Neural progenitor cell (in vitro differentiated cells): ENCODE data around the gene WDR48. TPM values are rescaled to one million over a fixed set of nuclear protein-coding genes. Genes with fewer than 3 reads are reported as not detected.

Source experiments
- DNase-seq: peaks from one replicate; pipeline ENCODE4 v3.0.0-alpha.2; 2016; ENCODE audit warnings: low spot score
- H2AFZ ChIP-seq: fragments of 200-600 bp; sonication (generic); replicated peaks from 2 replicates; pipeline ENCODE4 v1.6.1; 2016; ENCODE audit warnings: antibody characterized with exemption
- H3F3A ChIP-seq: fragments of 200-600 bp; sonication (generic); 2 replicates; pipeline ENCODE4 v1.6.1; 2016; ENCODE audit warnings: antibody characterized with exemption, low read depth
- H3K27ac ChIP-seq: fragments of 200-600 bp; sonication (generic); 2 replicates; pipeline ENCODE4 v1.5.1; 2016; ENCODE audit warnings: mild to moderate bottlenecking
- H3K27me3 ChIP-seq: fragments of 200-600 bp; sonication (generic); 2 replicates; pipeline ENCODE4 v1.6.1; 2016; ENCODE audit warnings: mild to moderate bottlenecking, moderate library complexity
- H3K36me3 ChIP-seq: fragments of 200-600 bp; sonication (generic); 2 replicates; pipeline ENCODE4 v1.5.1; 2016
- H3K4me1 ChIP-seq: fragments of 200-600 bp; sonication (generic); 2 replicates; pipeline ENCODE4 v1.6.1; 2016; ENCODE audit warnings: mixed run types
- H3K4me2 ChIP-seq: fragments of 200-600 bp; sonication (generic); 2 replicates; pipeline ENCODE4 v1.6.1; 2016
- H3K4me3 ChIP-seq: fragments of 200-600 bp; sonication (generic); 2 replicates; pipeline ENCODE4 v1.5.1; 2016
- H3K79me2 ChIP-seq: fragments of 200-600 bp; sonication (generic); 2 replicates; pipeline ENCODE4 v1.6.1; 2016; ENCODE audit warnings: low read depth
- H3K9ac ChIP-seq: fragments of 200-600 bp; sonication (generic); 2 replicates; pipeline ENCODE4 v1.6.1; 2016
- H3K9me3 ChIP-seq: fragments of 200-600 bp; sonication (generic); 2 replicates; pipeline ENCODE4 v1.5.1; 2016; ENCODE audit warnings: low read depth
- H4K20me1 ChIP-seq: fragments of 200-600 bp; sonication (generic); 2 replicates; pipeline ENCODE4 v1.6.1; 2016; ENCODE audit warnings: low read depth
- H3K27ac Mint-ChIP-seq: 3 replicates; pipeline ENCODE4 v1.8.0; 2021; ENCODE audit warnings: mixed read lengths
- H3K27me3 Mint-ChIP-seq: 2 replicates; pipeline ENCODE4 v1.8.0; 2022; ENCODE audit warnings: low read depth, mild to moderate bottlenecking, inconsistent platforms, moderate library complexity, mixed read lengths; ENCODE audit not compliant: insufficient read depth
- H3K36me3 Mint-ChIP-seq: 3 replicates; pipeline ENCODE4 v1.8.0; 2021; ENCODE audit warnings: mixed read lengths
- H3K4me1 Mint-ChIP-seq: 3 replicates; pipeline ENCODE4 v1.8.0; 2021; ENCODE audit warnings: mixed read lengths
- H3K4me3 Mint-ChIP-seq: 3 replicates; pipeline ENCODE4 v1.8.0; 2021; ENCODE audit warnings: mild to moderate bottlenecking, moderate library complexity, mixed read lengths
- H3K9me3 Mint-ChIP-seq: 3 replicates; pipeline ENCODE4 v1.8.0; 2020; ENCODE audit warnings: mixed read lengths
- EZH2 ChIP-seq: fragments of 200-600 bp; sonication (generic); IDR thresholded peaks from 2 replicates; pipeline ENCODE4 v1.6.1; 2017; ENCODE audit warnings: antibody characterized with exemption, mild to moderate bottlenecking, moderate library complexity
- EZH2phosphoT487 ChIP-seq: fragments of 200-600 bp; sonication (generic); IDR thresholded peaks from 2 replicates; pipeline ENCODE4 v1.6.1; 2017; ENCODE audit warnings: antibody characterized with exemption
- total RNA-seq: library from RNA; depleted of rRNA; stranded (reverse); fragments of >200 nt; gene quantifications from 2 replicates; pipeline ENCODE4 v1.2.3, GENCODE V29; 2015; ENCODE audit warnings: low replicate concordance
- TF ChIP-seq, protein P1 (sequence below): fragments of 200-600 bp; sonication (generic); IDR thresholded peaks from 2 replicates; pipeline ENCODE4 v1.5.1; 2017; ENCODE audit warnings: antibody characterized with exemption, mild to moderate bottlenecking

Gene WDR48
- total RNA-seq, 1 donor from 2014 or later, result 127 TPM

DNA sequence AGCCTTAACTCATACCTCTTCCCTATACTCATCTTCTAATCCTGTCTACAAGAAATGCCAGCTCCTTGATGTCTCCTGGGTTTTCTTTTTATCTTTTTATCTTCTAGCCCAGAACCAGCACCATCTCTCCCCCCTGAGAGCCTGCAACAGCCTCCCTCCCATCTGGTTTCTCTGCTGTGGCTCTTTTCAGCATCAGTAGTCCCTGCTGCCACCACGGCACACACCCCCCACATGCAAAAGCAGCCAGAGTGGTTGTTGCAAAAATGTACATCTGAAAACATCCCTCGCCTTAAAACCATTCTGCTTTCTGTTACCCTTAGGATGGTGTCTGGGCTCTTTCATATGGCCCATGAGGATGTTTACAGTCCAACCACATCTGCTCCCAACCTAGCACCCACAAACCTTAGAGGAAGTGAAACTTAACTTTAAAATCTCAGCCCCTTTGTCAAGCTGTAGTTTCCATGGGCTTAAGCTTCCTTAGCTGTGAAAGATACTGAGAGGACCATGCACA lies 56.4 kb downstream of the WDR48 start:
- Mint-ChIP-seq H3K4me3 (peak overlapping the region; percentile 94), H3K36me3 (no peaks in the 10 kb centered on the region), H3K4me1 (peaks cover 29% of the 10 kb centered on the region), H3K27ac (peak overlapping the region; percentile 95), H3K27me3 (no peaks in the 10 kb centered on the region), H3K9me3 (no peaks in the 10 kb centered on the region)
- H3K79me2 ChIP-seq, result peaks cover 9% of the 10 kb centered on the region
- no peak overlapping the region for H3K27ac ChIP-seq
- DNase-seq, result no peak
- H3K9ac ChIP-seq, result no peak overlapping the region
- H4K20me1 ChIP-seq, result peaks cover 9% of the 10 kb centered on the region
- H3K4me1 ChIP-seq, result peaks cover 4% of the 10 kb centered on the region
- H3K4me3 ChIP-seq, result peak overlapping the region; percentile 90
- H3K36me3 ChIP-seq, result no peaks in the 10 kb centered on the region
- peaks cover 7% of the 10 kb centered on the region for H3K27me3 ChIP-seq
- peak overlapping the region; percentile 87 for H3K4me2 ChIP-seq
- peak overlapping the region; percentile 95 for H2AFZ ChIP-seq
- H3K9me3 ChIP-seq, result no peaks in the 10 kb centered on the region
- no peaks in the 10 kb centered on the region for H3F3A ChIP-seq
- TF ChIP-seq, protein P1, sequence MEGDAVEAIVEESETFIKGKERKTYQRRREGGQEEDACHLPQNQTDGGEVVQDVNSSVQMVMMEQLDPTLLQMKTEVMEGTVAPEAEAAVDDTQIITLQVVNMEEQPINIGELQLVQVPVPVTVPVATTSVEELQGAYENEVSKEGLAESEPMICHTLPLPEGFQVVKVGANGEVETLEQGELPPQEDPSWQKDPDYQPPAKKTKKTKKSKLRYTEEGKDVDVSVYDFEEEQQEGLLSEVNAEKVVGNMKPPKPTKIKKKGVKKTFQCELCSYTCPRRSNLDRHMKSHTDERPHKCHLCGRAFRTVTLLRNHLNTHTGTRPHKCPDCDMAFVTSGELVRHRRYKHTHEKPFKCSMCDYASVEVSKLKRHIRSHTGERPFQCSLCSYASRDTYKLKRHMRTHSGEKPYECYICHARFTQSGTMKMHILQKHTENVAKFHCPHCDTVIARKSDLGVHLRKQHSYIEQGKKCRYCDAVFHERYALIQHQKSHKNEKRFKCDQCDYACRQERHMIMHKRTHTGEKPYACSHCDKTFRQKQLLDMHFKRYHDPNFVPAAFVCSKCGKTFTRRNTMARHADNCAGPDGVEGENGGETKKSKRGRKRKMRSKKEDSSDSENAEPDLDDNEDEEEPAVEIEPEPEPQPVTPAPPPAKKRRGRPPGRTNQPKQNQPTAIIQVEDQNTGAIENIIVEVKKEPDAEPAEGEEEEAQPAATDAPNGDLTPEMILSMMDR, result no peak
- no peak for TF ChIP-seq EZH2
- no peak for TF ChIP-seq EZH2phosphoT487

DNA sequence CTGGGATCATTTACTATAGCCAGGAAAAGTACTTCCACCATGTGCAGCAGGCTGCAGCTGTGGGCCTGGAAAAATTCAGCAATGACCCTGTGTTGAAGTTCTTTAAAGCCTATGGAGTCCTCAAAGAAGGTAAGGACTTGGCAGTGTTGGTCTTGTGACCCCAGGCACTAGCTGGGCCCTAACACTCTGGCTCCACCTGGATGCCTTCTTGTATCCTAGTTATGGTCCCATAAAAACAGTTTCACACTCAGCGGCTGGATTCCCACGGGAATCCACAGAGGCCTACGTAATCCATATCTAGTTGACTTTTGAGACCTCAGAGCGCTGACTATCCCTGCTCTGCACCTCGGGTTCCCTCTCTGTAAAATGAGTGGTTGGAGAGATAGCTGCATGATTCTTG lies 57.3 kb downstream of the WDR48 start:
- Histone ChIP-seq H3K27me3 (peaks cover 7% of the 10 kb centered on the region), H3K9me3 (no peaks in the 10 kb centered on the region), H3K36me3 (no peaks in the 10 kb centered on the region), H4K20me1 (peaks cover 9% of the 10 kb centered on the region), H3K4me3 (no peak overlapping the region), H3K79me2 (peaks cover 9% of the 10 kb centered on the region), H3K27ac (no peak overlapping the region), H3K4me2 (no peak overlapping the region), H3K4me1 (peaks cover 4% of the 10 kb centered on the region), H3K9ac (no peak overlapping the region), H2AFZ (no peak overlapping the region), H3F3A (no peaks in the 10 kb centered on the region)
- Mint-ChIP-seq H3K9me3 (no peaks in the 10 kb centered on the region), H3K27me3 (no peaks in the 10 kb centered on the region), H3K27ac (no peak overlapping the region), H3K36me3 (no peaks in the 10 kb centered on the region), H3K4me1 (peaks cover 29% of the 10 kb centered on the region), H3K4me3 (peak overlapping the region; percentile 94)
- no peak for TF ChIP-seq EZH2
- TF ChIP-seq, protein P1, result no peak
- TF ChIP-seq EZH2phosphoT487, result no peak
- no peak for DNase-seq

GRCh38 chr3:39110041-39110639 lies 58.3 kb downstream of the WDR48 start:
- Mint-ChIP-seq H3K27ac (no peak overlapping the region), H3K4me1 (peaks cover 26% of the 10 kb centered on the region), H3K36me3 (no peaks in the 10 kb centered on the region), H3K27me3 (no peaks in the 10 kb centered on the region), H3K9me3 (no peaks in the 10 kb centered on the region), H3K4me3 (no peak overlapping the region)
- Histone ChIP-seq H3K27ac (no peak overlapping the region), H2AFZ (no peak overlapping the region), H3K4me1 (peaks cover 4% of the 10 kb centered on the region), H3K79me2 (peaks cover 9% of the 10 kb centered on the region), H3K4me2 (no peak overlapping the region), H4K20me1 (peaks cover 9% of the 10 kb centered on the region), H3K9me3 (no peaks in the 10 kb centered on the region), H3K27me3 (peaks cover 7% of the 10 kb centered on the region), H3K9ac (no peak overlapping the region), H3K36me3 (no peaks in the 10 kb centered on the region), H3K4me3 (no peak overlapping the region), H3F3A (no peaks in the 10 kb centered on the region)
- no peak for TF ChIP-seq EZH2
- TF ChIP-seq, protein P1, result no peak
- TF ChIP-seq EZH2phosphoT487, result no peak
- no peak for DNase-seq
